BJ (cell line): ENCODE data around the gene SV2B. TPM values are rescaled to one million over a fixed set of nuclear protein-coding genes. Genes with fewer than 3 reads are reported as not detected.

ENCODE experiments used
- CTCF ChIA-PET: fragments of 350-600 bp; formaldehyde crosslinking; extraction: SDS; loops from one replicate; lab custom pipeline; 2021; ENCODE audit warnings: antibody characterized with exemption, inconsistent platforms; lab: Yijun Ruan, JAX
- POLR2A ChIA-PET: fragments of 300-600 bp; sonication (Branson Sonifier 250); formaldehyde crosslinking; extraction: SDS; loops from one replicate; lab custom pipeline; 2021; ENCODE audit warnings: antibody characterized with exemption; lab: Charles Lee
- DNase-seq: peaks from one replicate; pipeline ENCODE4 v3.0.0-alpha.2; 2011; ENCODE audit warnings: low read depth
- H3K27me3 ChIP-seq: 2 replicates; pipeline ENCODE4 v1.6.0; 2011; ENCODE audit warnings: low read length; ENCODE audit not compliant: control insufficient read depth, insufficient read depth
- H3K36me3 ChIP-seq: 2 replicates; pipeline ENCODE4 v1.5.1; 2011; ENCODE audit warnings: low read length; ENCODE audit not compliant: control insufficient read depth, insufficient read depth
- H3K4me3 ChIP-seq: 2 replicates; pipeline ENCODE4 v1.5.1; 2011; ENCODE audit warnings: low read depth, mild to moderate bottlenecking, control low read depth, low read length
- CTCF ChIP-seq: IDR thresholded peaks from 2 replicates; pipeline ENCODE4 v1.5.1; 2011; ENCODE audit warnings: low read depth, mild to moderate bottlenecking, control low read depth, inconsistent platforms, low read length, moderate library complexity; ENCODE audit not compliant: insufficient read depth
- polyA plus RNA-seq: library from polyadenylated mRNA; depleted of rRNA; stranded (reverse); fragments of >200 nt; gene quantifications from 2 replicates; pipeline ENCODE4 v1.2.3, GENCODE V29; 2011

The SV2B gene
- polyA plus RNA-seq, 1 experiment = not detected

GRCh38 chr15:91264651-91265351 lies 164.7 kb downstream of the SV2B start:
- Histone ChIP-seq H3K4me3 (no peak overlapping the region), H3K36me3 (no peaks in the 10 kb centered on the region), H3K27me3 (no peaks in the 10 kb centered on the region)
- ChIA-PET CTCF (interaction anchor here (0.7 to 1.4 kb wide), 2 partner anchors 18 to 208 kb away, joined by 4 read pairs; no protein-coding TSS in a partner anchor), POLR2A (no interaction called here)
- TF ChIP-seq CTCF = no peak
- no peak for DNase-seq

- H3K27me3 ChIP-seq = no peaks in the 10 kb centered on the region
- CTCF ChIA-PET = interaction anchor here (0.7 kb wide), 1 partner anchor 8 kb away, joined by 4 read pairs; no protein-coding TSS in a partner anchor
- DNase-seq = no peak
- H3K4me3 ChIP-seq = no peak overlapping the region
- no peaks in the 10 kb centered on the region for H3K36me3 ChIP-seq
- POLR2A ChIA-PET = no interaction called here
- no peak for TF ChIP-seq CTCF
Measured at GRCh38 chr15:91265416-91265940, 165.4 kb downstream of the SV2B start.

- no peaks in the 10 kb centered on the region for H3K36me3 ChIP-seq
- ChIA-PET CTCF (interaction anchor here (0.8 to 1.4 kb wide), 4 partner anchors 11 to 213 kb away, joined by 3 to 5 read pairs (median 3); no protein-coding TSS in a partner anchor), POLR2A (no interaction called here)
- H3K27me3 ChIP-seq = no peaks in the 10 kb centered on the region
- H3K4me3 ChIP-seq = no peak overlapping the region
- DNase-seq = no peak
- peak; percentile 21; the same call in 1 of the 2 replicates for TF ChIP-seq CTCF
Measured at GRCh38 chr15:91268510-91268909, 168.5 kb downstream of the SV2B start.

- Histone ChIP-seq H3K4me3 (no peak overlapping the region), H3K27me3 (no peaks in the 10 kb centered on the region), H3K36me3 (no peaks in the 10 kb centered on the region)
- CTCF ChIA-PET = interaction anchor here (0.7 to 2.0 kb wide), 4 partner anchors 12 to 221 kb away, joined by 3 to 12 read pairs (median 4); no protein-coding TSS in a partner anchor
- no peak for DNase-seq
- no peak for TF ChIP-seq CTCF
- POLR2A ChIA-PET = no interaction called here
Measured at GRCh38 chr15:91270747-91271146, 170.7 kb downstream of the SV2B start.

GRCh38 chr15:91271565-91272153 lies 171.6 kb downstream of the SV2B start:
- DNase-seq = no peak
- peak; percentile 77 for TF ChIP-seq CTCF
- H3K4me3 ChIP-seq = no peak overlapping the region
- CTCF ChIA-PET = interaction anchor here (0.6 to 3.5 kb wide), 18 partner anchors 10 to 811 kb away, joined by 3 to 70 read pairs (median 4); no protein-coding TSS in a partner anchor
- H3K36me3 ChIP-seq = no peaks in the 10 kb centered on the region
- POLR2A ChIA-PET = no interaction called here
- H3K27me3 ChIP-seq = no peaks in the 10 kb centered on the region
